Trophoblast cell (in vitro differentiated cells and primary cell): ENCODE data around the gene TNS3.

Source experiments
- DNase-seq, 2 donors: peaks; one replicate each; pipeline ENCODE4 v3.0.0-alpha.2; 2016
- H2AFZ ChIP-seq: 2 replicates; pipeline ENCODE4 v1.6.1; 2013; ENCODE audit warnings: low read length, moderate library complexity, mild to moderate bottlenecking; ENCODE audit not compliant: insufficient read depth, poor library complexity
- H2AK5ac ChIP-seq: 2 replicates; pipeline ENCODE4 v1.6.1; 2013; ENCODE audit warnings: mild to moderate bottlenecking, low read length
- H2BK120ac ChIP-seq: 2 replicates; pipeline ENCODE4 v1.6.1; 2013; ENCODE audit warnings: low read length, mild to moderate bottlenecking, moderate library complexity; ENCODE audit not compliant: insufficient read depth, poor library complexity
- H2BK12ac ChIP-seq: 2 replicates; pipeline ENCODE4 v1.6.1; 2013; ENCODE audit warnings: mild to moderate bottlenecking, low read length, moderate library complexity
- H2BK5ac ChIP-seq: 2 replicates; pipeline ENCODE4 v1.6.1; 2013; ENCODE audit warnings: low read length, low read depth, moderate library complexity, mild to moderate bottlenecking; ENCODE audit not compliant: poor library complexity
- H3K14ac ChIP-seq: 2 replicates; pipeline ENCODE4 v1.6.1; 2013; ENCODE audit warnings: mild to moderate bottlenecking, low read length
- H3K18ac ChIP-seq: 2 replicates; pipeline ENCODE4 v1.6.1; 2013; ENCODE audit warnings: mild to moderate bottlenecking, low read length
- H3K23ac ChIP-seq: 2 replicates; pipeline ENCODE4 v1.6.1; 2013; ENCODE audit warnings: low read length
- H3K27ac ChIP-seq: 2 replicates; pipeline ENCODE4 v1.5.1; 2013; ENCODE audit warnings: low read depth, mild to moderate bottlenecking, inconsistent platforms, low read length, moderate library complexity
- H3K27me3 ChIP-seq: 2 replicates; pipeline ENCODE4 v1.6.1; 2013; ENCODE audit warnings: inconsistent platforms, mild to moderate bottlenecking, low read length, moderate library complexity; ENCODE audit not compliant: insufficient read depth
- H3K36me3 ChIP-seq, 2 experiments: 1 replicate in 1 of 2; 2 replicates in 1 of 2; pipeline ENCODE4 v1.6.1; 2013; ENCODE audit warnings: low read length in 2 of 2, mild to moderate bottlenecking in 2 of 2, moderate library complexity in 1 of 2; ENCODE audit not compliant: insufficient read depth in 2 of 2, control insufficient read depth in 1 of 2
- H3K4ac ChIP-seq: 2 replicates; pipeline ENCODE4 v1.6.1; 2013; ENCODE audit warnings: low read depth, mild to moderate bottlenecking, low read length, moderate library complexity
- H3K4me1 ChIP-seq, 2 experiments: 1 replicate in 1 of 2; 2 replicates in 1 of 2; pipeline ENCODE4 v1.6.1; 2013; ENCODE audit warnings: low read length in 2 of 2, mild to moderate bottlenecking in 2 of 2, moderate library complexity in 1 of 2; ENCODE audit not compliant: insufficient read depth in 2 of 2, control insufficient read depth in 1 of 2
- H3K4me2 ChIP-seq: 2 replicates; pipeline ENCODE4 v1.6.1; 2013; ENCODE audit warnings: inconsistent platforms, mild to moderate bottlenecking, low read length, moderate library complexity
- H3K4me3 ChIP-seq: 2 replicates; pipeline ENCODE4 v1.5.1; 2013; ENCODE audit warnings: mild to moderate bottlenecking, low read depth, low read length, inconsistent platforms
- H3K79me1 ChIP-seq: one replicate; pipeline ENCODE4 v1.6.1; 2013; ENCODE audit warnings: low read length
- H3K79me2 ChIP-seq: 2 replicates; pipeline ENCODE4 v1.6.1; 2013; ENCODE audit warnings: low read length, mild to moderate bottlenecking; ENCODE audit not compliant: control insufficient read depth, insufficient read depth, poor library complexity
- H3K9ac ChIP-seq: 2 replicates; pipeline ENCODE4 v1.6.1; 2013; ENCODE audit warnings: mild to moderate bottlenecking, low read length
- H3K9me3 ChIP-seq: 2 replicates; pipeline ENCODE4 v1.6.1; 2013; ENCODE audit warnings: low read depth, mild to moderate bottlenecking, control low read depth, inconsistent platforms, low read length; ENCODE audit not compliant: insufficient read depth
- H4K12ac ChIP-seq: 2 replicates; pipeline ENCODE4 v1.6.1; 2013; ENCODE audit warnings: low read depth, mild to moderate bottlenecking, low read length, moderate library complexity
- H4K8ac ChIP-seq: 2 replicates; pipeline ENCODE4 v1.6.1; 2013; ENCODE audit warnings: low read depth, mild to moderate bottlenecking, low read length, moderate library complexity
- H4K91ac ChIP-seq: one replicate; pipeline ENCODE4 v1.6.1; 2013; ENCODE audit warnings: low read depth, mild to moderate bottlenecking, low read length, moderate library complexity
- WGBS: extraction: QIAGEN DNeasy Blood & Tissue Kit; methylation state at CpG from one replicate; pipeline ENCODE4 v1.1.7; 2013; ENCODE audit warnings: missing lambda C conversion rate; ENCODE audit not compliant: insufficient read length, insufficient coverage; ENCODE audit errors: extremely low coverage; 5-methylcytosine and 5-hydroxymethylcytosine counted together

The TNS3 gene

GRCh38 chr7:47582764-47583738 is 1.1 kb upstream of the TNS3 start:
- peak overlapping the region; percentile 70 for H2BK5ac ChIP-seq
- peak overlapping the region; percentile 84 for H3K4ac ChIP-seq
- H3K4me1 ChIP-seq = peaks cover 35 to 38% of the 10 kb centered on the region in 2 experiments
- H2AK5ac ChIP-seq = peak overlapping the region; percentile 88
- H3K27me3 ChIP-seq = no peaks in the 10 kb centered on the region
- peak overlapping the region; percentile 97 for H2BK12ac ChIP-seq
- peak overlapping the region; percentile 85 for H3K4me2 ChIP-seq
- no peak for DNase-seq
- H3K23ac ChIP-seq = no peak overlapping the region
- no peak overlapping the region for H3K27ac ChIP-seq
- peaks cover 55% of the 10 kb centered on the region for H3K79me1 ChIP-seq
- peak overlapping the region; percentile 91 for H4K8ac ChIP-seq
- H2BK120ac ChIP-seq = peak overlapping the region; percentile 98
- peaks cover 25% of the 10 kb centered on the region for H3K79me2 ChIP-seq
- peaks cover 6 to 10% of the 10 kb centered on the region in 2 experiments for H3K36me3 ChIP-seq
- H4K91ac ChIP-seq = peak overlapping the region; percentile 97
- no peak overlapping the region for H3K9ac ChIP-seq
- no peak overlapping the region for H3K4me3 ChIP-seq
- H3K14ac ChIP-seq = peak overlapping the region; percentile 94
- H3K9me3 ChIP-seq = no peaks in the 10 kb centered on the region
- H2AFZ ChIP-seq = peak overlapping the region; percentile 25
- H4K12ac ChIP-seq = no peak overlapping the region
- peak overlapping the region; percentile 92 for H3K18ac ChIP-seq
- WGBS = no CpG with 5 or more reads among the region's 15 CpGs

- peaks cover 61% of the 10 kb centered on the region for H3K79me1 ChIP-seq
- peak overlapping the region; percentile 97 for H4K91ac ChIP-seq
- no CpG with 5 or more reads among the region's 33 CpGs for WGBS
- peak overlapping the region; percentile 99 for H2BK5ac ChIP-seq
- peak overlapping the region; percentile 97 for H3K4ac ChIP-seq
- H4K8ac ChIP-seq = peak overlapping the region; percentile 91
- peaks cover 31% of the 10 kb centered on the region for H3K79me2 ChIP-seq
- peak overlapping the region; percentile 85 for H3K4me2 ChIP-seq
- peaks cover 11 to 12% of the 10 kb centered on the region in 2 experiments for H3K36me3 ChIP-seq
- peak overlapping the region; percentile 85 for H2AK5ac ChIP-seq
- peak overlapping the region; percentile 96 for H3K14ac ChIP-seq
- H3K18ac ChIP-seq = peak overlapping the region; percentile 97
- peak overlapping the region; percentile 94 for H3K27ac ChIP-seq
- H3K4me1 ChIP-seq = peaks cover 40 to 42% of the 10 kb centered on the region in 2 experiments
- H2BK120ac ChIP-seq = peak overlapping the region; percentile 100
- peak overlapping the region; percentile 63 for H2BK12ac ChIP-seq
- peak overlapping the region; percentile 76 for H2AFZ ChIP-seq
- H3K9ac ChIP-seq = peak overlapping the region; percentile 97
- peak overlapping the region; percentile 90 for H3K4me3 ChIP-seq
- peak overlapping the region; percentile 86 for H4K12ac ChIP-seq
- no peaks in the 10 kb centered on the region for H3K27me3 ChIP-seq
- H3K23ac ChIP-seq = no peak overlapping the region
- no peaks in the 10 kb centered on the region for H3K9me3 ChIP-seq
- DNase-seq = no peak
Measured at GRCh38 chr7:47581438-47581803, 490 bp downstream of the TNS3 start.

GRCh38 chr7:47580811-47581331 is 1.0 kb downstream of the TNS3 start:
- Histone ChIP-seq H3K9me3 (no peaks in the 10 kb centered on the region), H3K27ac (peak overlapping the region; percentile 94), H2AK5ac (peak overlapping the region; percentile 5), H3K4ac (peak overlapping the region; percentile 66), H3K4me1 (peaks cover 43 to 46% of the 10 kb centered on the region in 2 experiments), H2BK5ac (peak overlapping the region; percentile 99), H2BK12ac (peak overlapping the region; percentile 12), H4K91ac (peak overlapping the region; percentile 97), H2AFZ (peak overlapping the region; percentile 12), H3K18ac (peak overlapping the region; percentile 31), H3K79me1 (peaks cover 66% of the 10 kb centered on the region), H3K36me3 (peaks cover 11 to 12% of the 10 kb centered on the region in 2 experiments), H4K12ac (peak overlapping the region; percentile 4), H2BK120ac (peak overlapping the region; percentile 18), H3K9ac (peak overlapping the region; percentile 97), H3K79me2 (peaks cover 31% of the 10 kb centered on the region), H4K8ac (peak overlapping the region; percentile 39), H3K27me3 (no peaks in the 10 kb centered on the region), H3K4me2 (peak overlapping the region; percentile 85), H3K23ac (no peak overlapping the region), H3K14ac (peak overlapping the region; percentile 54), H3K4me3 (peak overlapping the region; percentile 90)
- no CpG with 5 or more reads among the region's 15 CpGs for WGBS
- DNase-seq = no peak

- DNase-seq = no peak
- H3K79me1 ChIP-seq = peaks cover 67% of the 10 kb centered on the region
- H3K27ac ChIP-seq = peak overlapping the region; percentile 97
- no peaks in the 10 kb centered on the region for H3K9me3 ChIP-seq
- no CpG with 5 or more reads among the region's 7 CpGs for WGBS
- peak overlapping the region; percentile 71 for H2BK5ac ChIP-seq
- H3K14ac ChIP-seq = peak overlapping the region; percentile 64
- H2AFZ ChIP-seq = no peak overlapping the region
- H2AK5ac ChIP-seq = no peak overlapping the region
- H4K91ac ChIP-seq = peak overlapping the region; percentile 79
- H2BK12ac ChIP-seq = no peak overlapping the region
- peaks cover 11 to 12% of the 10 kb centered on the region in 2 experiments for H3K36me3 ChIP-seq
- peak overlapping the region; percentile 66 for H4K8ac ChIP-seq
- no peak overlapping the region for H4K12ac ChIP-seq
- no peak overlapping the region for H3K23ac ChIP-seq
- no peaks in the 10 kb centered on the region for H3K27me3 ChIP-seq
- peak overlapping the region; percentile 57 for H3K4me3 ChIP-seq
- H3K9ac ChIP-seq = no peak overlapping the region
- H3K4me2 ChIP-seq = peak overlapping the region; percentile 85
- H3K18ac ChIP-seq = peak overlapping the region; percentile 45
- peaks cover 31% of the 10 kb centered on the region for H3K79me2 ChIP-seq
- H3K4me1 ChIP-seq = peaks cover 45 to 46% of the 10 kb centered on the region in 2 experiments
- H2BK120ac ChIP-seq = peak overlapping the region; percentile 29
- peak overlapping the region; percentile 52 for H3K4ac ChIP-seq
Measured at GRCh38 chr7:47580175-47580706, 1.7 kb downstream of the TNS3 start.
